ENCODE data around the gene PARD3.
"Not testable (repeated sequence)": the region's sequence is repeated elsewhere in the genome, so short reads cannot be mapped to it uniquely, and the experiment has no call there.

The PARD3 gene

DNA sequence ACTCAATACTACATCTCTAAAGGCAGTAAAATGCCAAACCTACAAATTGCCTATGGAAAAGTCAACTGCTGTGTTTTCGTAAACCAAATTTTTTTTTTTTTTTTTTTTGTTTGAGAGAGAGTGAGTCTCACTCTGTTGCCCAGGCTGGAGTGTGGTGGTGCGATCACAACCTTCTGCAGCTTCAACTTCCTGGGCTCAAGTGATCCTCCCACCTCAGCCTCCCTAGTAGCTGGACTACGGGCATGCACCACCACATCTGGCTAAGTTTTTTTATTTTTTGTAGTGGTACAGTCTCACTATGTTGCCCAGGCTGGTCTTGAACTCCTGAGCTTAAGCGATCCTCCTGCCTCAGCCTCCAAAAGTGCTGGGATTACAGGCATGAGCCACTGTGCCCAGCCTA, 74.0 kb downstream of the PARD3 start:
- DNase-seq: not testable (repeated sequence)

DNA sequence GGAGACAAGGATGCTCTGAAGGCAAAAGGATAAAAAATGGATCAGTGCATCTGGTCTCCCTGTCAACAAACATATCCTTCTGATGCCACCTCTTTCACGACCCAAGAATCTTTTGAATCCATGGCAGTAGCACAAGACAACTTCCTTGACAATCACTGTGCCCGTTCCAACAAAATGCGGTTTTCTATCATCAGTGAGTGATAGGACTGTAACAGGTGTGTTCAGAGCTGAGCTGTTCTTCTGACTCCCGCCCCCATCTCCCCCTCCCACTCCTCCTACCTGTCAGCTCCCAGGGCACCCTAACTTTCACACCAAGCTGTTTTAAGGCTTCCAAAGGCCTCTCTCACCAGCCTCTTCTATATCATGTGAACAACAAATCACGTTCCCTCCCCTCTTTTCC, 74.8 kb downstream of the PARD3 start:
- no peak for DNase-seq

DNA sequence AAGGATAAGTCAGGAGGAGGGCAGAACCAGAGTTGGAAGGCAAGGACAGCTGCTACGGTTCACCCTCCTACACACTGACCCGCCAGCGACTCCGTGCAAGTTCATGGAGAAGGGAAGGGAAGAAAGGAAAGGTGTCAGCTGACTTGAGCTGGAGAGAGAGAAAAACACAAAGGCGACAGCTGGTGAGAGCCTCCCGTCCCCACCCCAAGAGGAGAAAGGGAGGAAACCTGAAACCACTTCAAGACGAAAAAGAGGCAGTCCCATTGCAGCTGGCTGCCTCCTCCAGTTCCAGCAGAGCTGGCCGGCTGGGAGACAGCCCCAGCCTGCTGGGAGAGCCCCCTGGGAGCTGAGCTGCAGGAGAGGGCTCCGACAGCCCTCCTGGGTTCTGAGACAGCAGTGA, 75.2 kb downstream of the PARD3 start:
- peak in 4 of 14 donors; percentile 17 to 35 (median 22) for DNase-seq

DNA sequence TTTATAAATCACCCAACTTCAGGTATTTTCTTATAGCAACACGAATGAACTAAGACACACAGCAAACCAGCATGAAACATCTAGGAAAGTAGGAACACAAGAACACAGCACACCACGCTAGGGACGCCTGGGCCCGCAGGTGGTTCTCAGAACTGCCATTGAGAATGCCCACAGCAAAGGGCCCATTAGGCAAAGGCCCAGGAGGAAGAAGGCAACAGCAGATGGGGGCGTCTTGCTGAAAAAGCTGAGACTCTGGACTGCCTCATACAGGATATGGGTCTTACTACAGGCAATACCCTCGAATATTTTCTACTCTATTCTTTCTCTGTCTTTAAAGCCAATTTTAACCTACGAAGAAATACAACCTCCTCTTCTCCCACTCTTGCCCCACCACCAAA, 77.3 kb downstream of the PARD3 start:
- no peak for DNase-seq

DNA sequence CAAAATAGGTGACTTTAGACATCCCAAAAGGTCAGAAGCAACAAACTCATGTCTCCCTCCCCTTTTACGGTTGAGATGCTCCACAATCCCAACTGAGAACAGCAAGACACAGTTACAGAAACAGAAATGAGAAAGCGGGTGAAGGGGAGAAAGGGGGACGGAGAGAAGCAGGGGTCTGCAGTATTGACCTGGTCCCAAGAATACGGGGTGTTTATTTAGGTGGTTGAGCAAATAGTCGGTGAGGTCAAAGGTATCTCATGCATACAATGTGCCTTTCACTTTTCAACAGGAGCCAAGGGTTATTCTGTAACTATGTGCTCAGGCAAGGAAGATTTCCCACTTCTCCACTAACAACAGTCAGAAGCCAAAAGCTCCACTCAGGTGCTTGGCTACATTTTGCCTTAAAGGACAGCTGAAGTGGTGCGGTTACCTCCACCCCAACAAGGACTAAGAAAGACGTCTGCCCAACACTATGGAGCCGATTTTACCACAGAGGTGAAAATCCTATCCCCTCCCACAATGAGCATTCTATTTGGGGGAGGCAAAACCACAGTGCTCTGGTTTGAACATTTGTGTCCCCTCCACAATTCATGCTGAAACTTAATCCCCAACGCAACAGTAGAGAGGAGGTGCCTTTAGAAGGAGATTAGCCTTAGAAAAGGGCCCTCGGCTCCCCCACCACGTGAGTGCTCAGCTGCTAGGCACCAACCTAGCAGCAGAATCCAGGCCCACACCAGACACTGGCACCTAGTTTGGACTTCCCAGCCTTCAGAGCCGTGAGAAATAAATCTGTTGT, 77.9 kb downstream of the PARD3 start:
- no peak for DNase-seq

DNA sequence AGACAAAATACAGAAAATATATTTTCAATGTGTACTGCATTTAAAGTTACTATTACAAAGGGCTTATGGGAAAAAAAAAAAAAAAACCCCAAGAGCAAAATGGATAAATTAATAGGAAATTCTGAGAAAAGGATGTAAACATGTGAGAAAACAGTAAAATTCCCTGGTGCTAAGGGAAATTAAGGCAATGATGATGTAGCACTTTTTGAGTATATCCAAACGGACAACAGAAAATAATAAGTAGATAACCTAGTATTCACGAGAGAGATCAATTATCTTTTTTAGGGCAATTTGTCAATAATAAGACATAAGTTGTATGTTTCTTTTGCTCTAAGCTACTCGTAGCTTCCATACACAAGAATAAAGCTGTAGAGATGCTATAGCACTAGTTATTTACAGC, 80.2 kb downstream of the PARD3 start:
- DNase-seq: no peak

DNA sequence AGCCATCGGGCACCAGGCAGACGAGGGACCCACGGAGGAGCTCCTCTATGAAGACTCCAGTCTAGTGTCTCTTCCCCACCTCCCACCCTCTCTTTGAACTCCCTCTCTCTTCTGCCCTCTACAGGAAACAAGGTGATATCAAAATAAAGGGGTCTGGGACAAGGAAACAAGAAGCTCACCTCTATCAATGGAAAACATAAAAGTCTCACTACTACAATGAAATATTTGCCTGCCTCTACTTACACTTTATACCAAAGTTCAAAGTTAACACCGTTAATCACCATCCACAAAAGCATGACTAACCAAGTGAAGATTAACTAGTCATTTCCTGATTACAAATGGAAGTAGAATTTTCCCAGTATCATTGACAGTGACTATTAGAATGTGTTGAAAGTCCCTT, 82.2 kb downstream of the PARD3 start:
- no peak for DNase-seq

DNA sequence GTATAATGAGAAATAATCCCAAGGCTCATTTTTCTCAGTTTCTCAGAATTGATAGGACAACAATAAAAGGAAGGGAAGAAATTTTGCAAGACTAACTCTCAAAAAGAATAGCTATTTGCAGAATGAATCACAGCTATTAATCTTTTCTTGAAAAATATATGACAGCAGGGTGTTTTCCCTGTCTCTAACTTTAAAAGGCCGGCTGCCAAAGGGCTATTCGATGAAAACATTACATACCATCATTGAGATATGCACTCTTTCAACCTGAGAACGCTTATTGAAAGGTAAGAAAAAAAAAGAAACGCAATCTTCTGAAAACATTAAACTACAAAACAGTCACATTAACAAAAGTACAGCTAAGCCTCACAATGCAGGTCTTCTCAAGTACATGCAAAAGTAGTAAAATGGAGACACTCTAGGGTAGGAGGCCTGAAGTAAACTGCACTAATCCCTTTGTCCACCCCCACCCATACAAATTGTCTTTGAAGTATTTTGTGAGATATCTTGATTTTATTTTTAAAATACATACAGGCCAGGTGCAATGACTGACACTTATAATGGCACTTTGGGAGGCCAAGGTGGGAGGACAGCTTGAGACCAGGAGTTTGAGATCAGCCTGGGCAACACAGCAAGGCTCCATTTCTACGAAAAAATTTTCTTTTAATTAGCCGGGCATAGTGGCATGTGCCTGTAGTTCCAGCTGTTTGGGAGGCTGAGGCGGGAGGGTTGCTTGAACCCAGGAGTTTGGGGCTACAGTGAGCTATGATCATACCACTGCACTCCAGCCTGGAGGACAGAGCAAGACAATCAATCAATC, 83.0 kb downstream of the PARD3 start:
- no peak for DNase-seq

DNA sequence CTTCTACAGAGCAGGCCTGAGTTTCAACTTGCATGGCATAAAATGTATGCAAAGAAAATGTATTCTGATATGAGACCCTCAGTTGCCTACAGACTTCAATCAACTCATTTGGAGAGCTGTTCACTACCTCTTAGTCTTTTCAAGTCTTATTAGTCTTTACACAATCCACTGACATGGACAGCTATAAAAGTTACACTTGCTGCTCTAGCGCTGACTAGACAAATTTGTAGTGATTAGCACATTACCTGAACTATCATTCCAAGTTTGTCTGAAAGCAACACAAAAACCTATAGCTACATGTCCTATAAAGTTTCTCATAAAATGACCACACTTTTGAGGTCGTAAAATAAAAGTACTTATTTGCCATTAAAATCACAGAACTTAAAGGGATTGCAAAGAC, 83.9 kb downstream of the PARD3 start:
- no peak for DNase-seq

DNA sequence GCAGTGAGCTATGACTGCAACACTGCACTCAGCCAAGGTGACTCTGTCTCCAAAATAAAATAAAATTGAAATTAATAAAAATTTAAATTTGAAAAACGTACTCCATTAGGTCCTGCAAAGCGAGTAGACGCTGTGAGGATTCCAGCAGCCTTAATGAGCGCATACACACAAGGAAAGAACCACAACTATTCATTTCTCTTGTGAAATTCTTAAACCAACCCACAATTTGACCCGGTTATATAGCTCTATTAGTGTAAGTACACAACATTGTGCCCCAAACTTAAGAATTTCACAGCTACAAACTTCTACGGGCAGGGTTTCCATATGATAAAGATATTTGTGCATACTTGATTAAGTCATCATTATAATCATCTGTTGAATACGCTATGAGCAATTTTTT, 84.4 kb downstream of the PARD3 start:
- DNase-seq: no peak

DNA sequence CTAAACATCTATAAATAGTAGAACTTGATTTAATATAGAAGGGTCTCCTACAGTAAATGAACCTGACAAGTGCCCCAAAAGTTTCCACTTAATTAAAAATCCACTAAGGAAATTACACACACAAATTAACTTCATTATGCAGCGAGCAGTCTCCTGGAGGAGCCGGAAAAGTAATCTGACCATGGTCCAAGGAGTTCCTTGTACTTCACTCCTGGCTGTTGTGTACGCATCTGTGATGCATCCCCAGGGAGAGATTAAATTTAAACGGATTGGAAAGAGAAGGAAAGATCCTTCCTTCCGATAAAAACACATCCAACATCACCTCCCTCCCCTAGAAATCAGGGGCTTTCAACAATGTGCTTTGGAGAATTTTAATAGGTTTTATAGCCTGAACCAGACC, 85.5 kb downstream of the PARD3 start:
- no peak for DNase-seq

DNA sequence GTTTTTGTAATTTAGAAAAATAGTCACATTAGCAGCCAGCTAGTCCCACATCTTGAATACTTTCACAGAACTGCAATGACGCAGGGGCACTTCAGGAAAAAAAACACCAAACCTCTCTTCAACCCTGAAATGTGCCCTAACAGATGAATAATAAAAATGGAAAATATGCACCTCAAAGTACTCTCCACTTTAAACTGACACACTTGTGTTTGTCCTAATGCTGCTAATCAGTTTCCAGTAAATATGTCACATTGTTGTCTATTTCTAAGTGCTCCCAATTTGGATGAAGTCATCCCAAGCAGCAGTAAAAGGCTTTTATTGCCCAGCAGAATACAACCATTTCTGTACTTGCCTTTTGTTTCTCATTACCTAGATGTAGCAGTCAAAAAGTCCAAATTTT, 86.7 kb downstream of the PARD3 start:
- DNase-seq: no peak

DNA sequence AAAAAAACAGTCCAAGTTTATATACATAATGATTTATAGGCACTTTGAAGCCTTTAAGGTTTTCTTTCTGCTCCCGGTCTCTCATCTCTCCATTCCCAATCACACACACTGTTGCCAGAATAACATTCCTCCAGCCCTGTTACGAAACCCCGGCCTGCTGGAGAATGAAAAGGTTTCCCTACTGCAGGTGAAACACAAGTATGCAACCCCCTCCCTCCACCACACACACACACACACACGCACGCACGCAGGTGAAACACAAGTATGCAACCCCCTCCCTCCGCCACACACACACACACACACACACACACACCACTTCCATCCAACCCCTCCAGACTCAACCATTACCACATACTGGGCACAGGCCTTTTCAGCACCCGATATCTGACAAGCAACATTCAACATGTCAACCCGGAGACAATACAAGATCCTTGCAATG, 87.5 kb downstream of the PARD3 start:
- DNase-seq: no peak

DNA sequence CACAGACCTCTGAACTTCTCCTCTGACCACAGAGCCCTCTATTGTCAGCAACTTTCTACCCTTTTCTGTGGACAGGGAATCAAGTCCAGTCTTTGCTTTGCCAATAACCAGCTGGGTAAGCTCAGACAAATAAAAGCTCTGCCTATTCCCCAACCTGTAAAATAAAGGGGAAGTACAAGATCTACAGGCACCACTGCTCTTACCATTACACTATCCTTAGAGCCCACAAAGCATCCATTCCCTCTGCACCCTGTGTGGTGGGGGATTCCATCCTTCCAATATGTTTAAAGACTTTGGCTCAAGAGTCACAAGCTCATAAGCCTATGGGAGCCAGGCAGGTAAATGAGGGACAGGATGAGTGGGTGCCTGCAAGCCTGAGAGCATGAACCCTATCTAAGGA, 88.2 kb downstream of the PARD3 start:
- no peak for DNase-seq

DNA sequence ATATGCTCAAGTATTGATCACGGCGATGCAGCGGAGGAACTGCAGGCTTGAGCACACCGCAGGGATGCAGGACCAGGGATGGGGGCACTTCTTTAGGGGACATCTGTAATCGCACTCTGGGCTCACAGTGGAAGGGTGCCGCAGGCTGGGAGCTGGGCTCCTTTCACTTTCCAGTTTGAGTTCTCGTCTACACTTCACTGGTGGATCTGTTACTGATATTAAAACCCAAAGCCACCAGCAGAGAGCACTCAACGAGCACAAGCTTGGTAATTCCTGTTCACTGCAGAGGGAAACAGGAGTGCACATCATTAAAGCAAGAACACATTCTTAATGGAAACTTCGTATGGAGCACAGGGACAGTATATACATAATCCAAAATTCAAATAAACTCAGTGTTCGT, 91.3 kb downstream of the PARD3 start:
- peak in 2 of 14 donors; percentile 7 to 12 for DNase-seq

DNA sequence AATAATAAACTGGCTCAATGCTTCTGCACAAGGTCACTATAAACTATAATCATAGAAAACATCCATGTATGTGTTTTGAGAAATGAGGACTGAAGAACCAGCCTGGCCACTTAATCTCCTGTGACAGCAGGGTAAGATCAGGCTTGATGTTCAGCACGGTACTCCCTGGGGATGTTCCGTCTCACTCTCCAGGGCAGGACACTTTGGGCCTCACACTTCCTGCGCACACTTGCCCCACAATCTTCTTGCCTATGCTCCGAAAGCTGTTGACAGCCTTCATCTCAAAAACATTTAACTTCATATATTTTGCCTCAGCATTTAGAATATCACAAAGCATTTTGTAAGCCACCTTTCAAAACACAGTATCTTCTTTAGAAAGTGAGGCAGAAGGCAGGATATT, 92.7 kb downstream of the PARD3 start:
- no peak for DNase-seq

DNA sequence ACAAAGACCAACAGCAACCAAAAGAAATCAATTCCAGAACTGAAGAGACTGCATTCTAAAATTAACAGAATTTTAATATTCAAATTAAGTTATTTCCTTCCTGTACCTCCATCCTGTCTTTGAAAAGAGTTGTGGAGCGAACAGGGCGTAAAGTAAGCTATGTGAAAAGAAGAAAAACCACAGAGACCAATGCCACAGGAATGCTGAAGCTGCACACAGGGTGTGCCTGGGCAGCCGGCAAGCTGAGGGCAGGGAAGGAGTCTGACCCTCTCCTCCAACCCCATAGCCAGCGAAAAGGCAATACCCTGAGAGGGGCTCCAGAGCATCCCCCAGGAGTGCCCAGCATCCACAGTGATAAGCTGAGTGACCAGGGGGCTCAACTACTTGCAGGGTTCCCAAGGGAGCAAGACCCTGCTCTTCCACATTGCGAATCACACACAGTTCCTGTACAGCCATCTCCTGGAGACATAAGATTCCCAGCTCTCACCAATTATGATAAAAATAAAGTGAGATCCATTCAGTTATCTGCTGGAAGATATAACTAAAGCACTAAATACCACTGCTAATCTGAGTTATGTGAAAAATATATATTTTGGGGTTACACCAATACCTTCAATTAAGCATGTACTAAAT, 93.8 kb downstream of the PARD3 start:
- DNase-seq: no peak

DNA sequence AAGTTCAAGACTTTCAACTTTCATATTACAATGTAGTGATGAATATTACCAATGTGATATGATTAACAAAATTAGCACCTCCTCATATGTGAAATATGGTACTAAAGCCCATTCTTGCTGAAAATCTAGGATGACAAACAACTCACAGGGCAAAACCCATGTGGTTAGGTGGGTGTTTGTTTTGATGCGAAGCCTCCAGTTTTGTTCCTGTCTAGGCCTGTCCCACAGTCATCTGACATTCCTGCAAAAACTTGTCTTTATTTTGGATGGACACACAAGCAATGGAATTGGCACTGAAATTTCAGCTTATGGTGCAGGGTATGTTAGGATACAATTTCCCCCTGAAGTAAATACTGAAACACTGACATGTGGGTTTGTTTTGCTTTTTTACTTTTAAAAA, 95.3 kb downstream of the PARD3 start:
- no peak for DNase-seq

DNA sequence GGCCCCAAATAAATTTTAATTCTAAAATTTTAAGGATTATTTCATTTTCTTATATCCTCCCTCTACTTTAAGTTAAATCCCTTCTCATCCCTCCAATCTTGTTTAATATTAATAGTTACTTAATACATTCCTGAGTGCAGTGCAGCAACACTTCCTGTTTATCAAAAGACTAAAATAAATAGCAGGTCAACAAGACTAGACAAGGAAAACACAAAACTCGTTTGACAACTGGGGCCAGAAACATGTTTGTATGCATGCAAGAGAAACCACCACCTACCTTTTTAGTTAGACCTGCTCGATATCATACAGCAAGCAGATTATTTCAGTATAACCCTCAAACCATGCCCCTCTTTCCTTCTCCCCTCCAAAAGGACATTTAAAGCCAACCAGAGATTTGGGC, 95.8 kb downstream of the PARD3 start:
- no peak for DNase-seq

DNA sequence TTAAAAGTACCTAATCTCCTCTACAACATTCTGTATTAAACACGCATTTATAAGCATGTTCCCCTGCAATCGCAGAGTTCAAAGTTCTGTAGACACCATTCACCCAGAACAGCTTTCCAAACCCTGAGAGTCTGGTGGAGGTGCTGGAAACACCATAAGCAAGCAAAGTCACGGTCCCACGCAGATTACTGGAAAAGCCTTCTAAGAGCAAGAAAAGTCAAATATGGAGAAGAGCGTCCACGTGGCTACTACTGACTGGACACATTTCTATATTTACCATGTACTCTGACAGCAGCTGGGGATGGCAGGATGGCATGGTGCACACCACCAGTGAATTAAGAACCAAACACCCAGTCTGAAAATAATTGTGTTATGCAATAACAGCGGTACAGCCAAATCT, 97.7 kb downstream of the PARD3 start:
- DNase-seq: no peak

DNA sequence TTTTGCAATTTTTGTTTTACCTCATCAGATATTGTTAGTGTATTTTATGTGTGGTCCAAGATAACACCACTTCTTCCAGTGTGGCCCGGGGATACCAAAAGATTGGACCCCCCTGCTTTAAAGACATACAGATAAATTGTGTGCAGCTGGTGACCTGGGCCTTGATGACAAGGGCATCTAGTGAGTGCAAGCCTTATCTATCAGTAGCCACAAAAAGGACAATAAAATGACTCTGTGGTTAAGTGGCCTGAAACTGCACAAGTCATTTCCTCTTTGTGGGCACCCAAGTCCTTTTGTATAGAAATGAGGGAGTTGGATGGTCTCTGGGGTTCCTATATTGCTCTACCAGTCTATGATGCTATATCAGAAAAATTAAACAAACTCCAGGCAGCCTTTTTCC, 98.1 kb downstream of the PARD3 start:
- no peak for DNase-seq

DNA sequence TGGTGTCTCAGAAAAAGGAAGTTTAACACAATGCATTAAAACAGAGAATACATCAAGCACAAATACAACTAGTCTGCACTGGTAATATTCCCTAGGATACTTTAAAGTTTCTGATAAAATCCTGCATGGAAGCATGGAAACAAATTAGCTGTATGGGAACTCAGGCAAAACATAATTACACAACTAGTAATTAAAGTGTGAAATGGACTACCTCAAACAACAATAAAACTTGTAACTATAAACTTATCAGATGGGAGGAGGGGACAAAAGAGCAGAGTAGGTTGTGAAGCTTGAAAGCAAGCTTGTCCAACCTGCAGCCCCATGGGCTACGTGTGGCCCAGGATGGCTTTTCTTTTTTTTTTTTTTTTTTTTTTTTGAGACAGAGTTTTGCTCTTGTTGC, 98.9 kb downstream of the PARD3 start:
- DNase-seq: no peak

DNA sequence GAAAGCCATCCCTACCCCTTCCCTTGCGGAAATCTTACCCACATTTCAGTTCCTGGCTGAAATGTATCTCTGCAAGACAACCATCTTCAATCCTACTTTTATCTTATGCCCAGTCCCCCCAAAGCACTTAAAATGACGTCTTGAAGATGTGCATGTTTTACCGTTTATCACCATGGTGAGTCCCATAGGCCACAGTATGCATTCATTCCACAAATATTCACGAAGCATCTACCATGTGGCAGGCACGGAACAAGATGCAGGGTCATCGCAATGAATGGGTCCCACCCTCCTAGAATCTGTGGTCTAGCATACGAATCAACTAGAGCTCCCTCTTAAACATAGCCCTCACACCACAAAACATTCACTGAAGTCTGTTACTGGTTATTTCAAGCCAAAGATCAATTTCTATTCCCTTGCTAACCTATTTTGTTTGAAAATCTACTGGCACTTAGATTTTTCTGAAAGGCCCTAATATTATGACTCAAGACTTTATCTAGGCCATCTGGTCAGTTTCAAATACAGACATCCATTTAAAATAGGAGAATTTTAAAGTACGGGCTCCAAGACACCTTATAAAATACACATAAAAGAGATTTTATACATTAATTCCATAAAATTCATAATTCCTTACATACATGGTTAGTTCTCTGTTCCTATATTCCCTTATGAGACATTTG, 99.4 kb downstream of the PARD3 start:
- DNase-seq: no peak

Data from C1 segment of cervical spinal cord (tissue), 14 donors.